HK-2 (cell line): ENCODE measurements around the gene CKM.
"Not testable (repeated sequence)": the region's sequence is repeated elsewhere in the genome, so short reads cannot be mapped to it uniquely, and the experiment has no call there.

Source experiments
- DNase-seq: peaks from one replicate; pipeline ENCODE4 v3.0.0-alpha.2; 2018; ENCODE audit not compliant: unreplicated experiment

Gene CKM

GRCh38 chr19:45291834-45292233, 30.8 kb downstream of the CKM start:
- no peak for DNase-seq

DNA sequence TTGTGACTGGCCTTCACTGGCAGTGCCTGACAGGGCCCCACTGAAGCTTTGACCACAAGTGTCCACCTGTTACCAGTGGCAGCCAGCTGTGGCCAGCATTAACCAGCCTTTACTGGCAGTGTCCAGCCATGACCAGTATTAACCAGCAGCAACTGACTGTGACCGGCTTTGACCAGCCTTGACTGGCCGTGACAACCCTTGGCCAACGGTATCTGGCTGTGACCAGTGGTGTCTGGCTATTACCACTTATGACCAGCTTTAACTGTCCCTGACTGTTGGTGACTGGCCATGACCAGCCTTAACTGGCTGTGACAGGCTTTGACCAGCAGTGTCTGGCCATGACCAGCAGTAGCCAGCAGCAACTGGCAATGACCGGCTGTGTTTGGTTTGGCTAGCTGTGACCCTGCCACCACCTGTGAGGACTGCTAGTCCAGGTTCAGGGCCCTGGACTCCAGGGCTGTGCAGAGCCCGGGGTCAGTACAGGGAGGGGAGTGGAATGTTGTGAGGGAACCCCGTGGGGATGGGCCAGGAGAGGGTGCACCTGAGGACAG, 32.2 kb downstream of the CKM start:
- DNase-seq: no peak

- no peak for DNase-seq
Measured at GRCh38 chr19:45283443-45284033, 39.1 kb downstream of the CKM start.

GRCh38 chr19:45280471-45280961, 42.2 kb downstream of the CKM start:
- no peak for DNase-seq

DNA sequence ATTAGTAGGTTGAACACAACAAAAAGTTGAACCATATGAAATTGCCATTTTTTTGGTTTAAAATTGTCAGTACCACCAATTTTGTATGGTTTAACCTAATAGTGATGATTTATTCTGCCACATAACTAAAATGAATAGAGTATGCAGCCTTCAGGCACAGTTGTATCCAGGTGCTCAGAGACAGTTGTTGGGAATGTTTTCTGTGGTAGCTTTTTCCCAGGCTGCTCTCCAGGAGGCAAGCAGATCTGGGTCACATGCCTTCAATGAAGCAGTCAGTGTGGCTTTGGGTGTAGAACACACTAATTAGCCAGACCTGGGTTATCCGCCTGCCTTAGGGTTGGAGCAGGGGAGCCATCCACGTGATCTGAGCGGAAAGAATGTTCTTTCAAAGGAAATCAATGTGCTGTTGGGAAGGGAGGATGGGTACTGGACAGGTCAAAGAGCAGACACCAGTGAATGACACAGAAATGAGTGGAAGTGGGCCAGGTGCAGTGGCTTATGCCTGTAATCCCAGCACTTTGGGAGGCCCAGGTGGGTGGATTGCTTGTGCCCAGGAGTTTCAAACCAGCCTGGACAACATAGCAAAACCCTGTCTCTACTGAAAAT, 43.0 kb downstream of the CKM start:
- no peak for DNase-seq

GRCh38 chr19:45278087-45278486, 44.6 kb downstream of the CKM start:
- no peak for DNase-seq

GRCh38 chr19:45276284-45276687, 46.4 kb downstream of the CKM start:
- DNase-seq: no peak

GRCh38 chr19:45275370-45275971, 47.2 kb downstream of the CKM start:
- no peak for DNase-seq

DNA sequence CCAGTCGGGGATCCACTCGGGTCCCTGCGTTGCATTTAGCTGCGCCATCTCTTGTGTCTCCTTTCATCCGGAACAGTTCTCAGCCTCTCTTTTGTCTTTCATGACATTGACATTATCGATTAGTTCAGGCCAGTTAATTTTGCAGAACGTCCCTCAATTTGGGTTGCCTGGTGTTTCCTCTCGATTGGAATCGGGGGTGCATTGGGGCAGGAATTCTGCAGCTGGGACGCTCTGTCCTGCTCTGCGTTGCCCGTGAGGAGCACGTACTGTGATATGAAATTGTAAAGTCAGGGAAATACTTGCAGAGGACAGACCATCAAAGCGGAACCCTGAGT, 49.2 kb downstream of the CKM start:
- no peak for DNase-seq

- DNase-seq: no peak
Measured at GRCh38 chr19:45271735-45272108, 51.0 kb downstream of the CKM start.

- no peak for DNase-seq
Measured at GRCh38 chr19:45271098-45271734, 51.5 kb downstream of the CKM start.

DNA sequence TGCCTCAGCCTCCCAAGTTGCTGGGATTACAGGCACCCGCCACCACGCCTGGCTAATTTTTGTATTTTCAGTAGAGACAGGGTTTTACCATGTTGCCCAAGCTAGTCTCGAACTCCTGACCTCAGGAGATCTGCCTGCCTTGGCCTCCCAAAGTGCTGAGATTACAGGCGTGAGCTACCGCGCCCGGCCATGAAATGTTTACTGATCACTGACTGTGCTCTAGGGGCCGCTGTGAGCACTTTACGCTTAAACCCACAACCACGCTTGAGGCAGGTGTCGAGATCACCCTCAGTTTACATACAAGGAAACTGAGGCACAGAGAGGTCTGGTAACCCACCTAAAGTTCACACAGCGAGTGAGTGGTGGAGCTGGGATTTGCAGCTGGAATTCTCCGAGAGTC, 52.7 kb downstream of the CKM start:
- DNase-seq: not testable (repeated sequence)

GRCh38 chr19:45267296-45267695, 55.4 kb downstream of the CKM start:
- no peak for DNase-seq

DNA sequence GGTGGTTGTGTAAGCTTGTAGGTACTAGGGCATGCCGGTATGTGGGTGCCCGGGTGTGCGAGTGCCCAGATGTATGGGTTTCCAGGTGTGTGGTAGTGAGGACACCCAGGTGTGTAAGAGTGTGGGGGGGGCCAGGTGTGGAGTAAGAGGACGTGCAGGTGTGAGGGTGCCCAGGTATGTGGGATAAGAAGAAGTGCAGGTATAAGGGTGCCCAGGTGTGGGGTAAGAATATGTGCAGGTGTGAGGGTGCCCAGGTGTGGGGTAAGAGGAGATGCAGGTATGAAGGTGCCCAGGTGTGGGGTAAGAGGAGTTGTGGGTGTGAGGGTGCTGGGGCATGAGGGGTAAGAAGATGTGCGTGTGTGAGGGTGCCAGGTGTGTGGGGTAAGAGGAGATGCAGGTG, 57.3 kb downstream of the CKM start:
- DNase-seq: no peak

DNA sequence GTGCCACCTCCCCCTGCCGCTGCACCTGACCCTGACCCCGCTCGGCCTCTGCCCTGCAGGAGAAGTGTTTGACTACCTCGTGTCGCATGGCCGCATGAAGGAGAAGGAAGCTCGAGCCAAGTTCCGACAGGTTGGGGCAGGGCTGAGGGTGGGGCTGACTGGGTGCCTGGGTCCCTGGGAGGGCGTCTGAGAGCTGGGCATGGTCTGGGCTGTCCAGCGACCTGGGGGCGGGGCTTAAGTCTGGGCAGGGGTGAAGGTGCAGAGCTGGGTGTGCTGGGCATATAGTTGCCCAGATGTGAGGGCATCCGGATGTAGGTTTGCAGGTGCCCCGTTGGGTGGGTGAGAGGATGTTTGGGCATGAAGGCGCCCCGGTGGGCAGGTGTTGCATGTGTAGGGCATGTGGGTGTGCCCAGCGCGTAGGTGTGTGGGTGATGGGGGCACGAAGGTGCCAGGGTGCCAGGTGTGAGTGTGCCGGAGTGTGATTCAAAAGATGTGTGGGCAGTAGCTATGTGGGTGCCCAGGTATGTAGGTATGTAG, 57.8 kb downstream of the CKM start:
- DNase-seq: no peak

DNA sequence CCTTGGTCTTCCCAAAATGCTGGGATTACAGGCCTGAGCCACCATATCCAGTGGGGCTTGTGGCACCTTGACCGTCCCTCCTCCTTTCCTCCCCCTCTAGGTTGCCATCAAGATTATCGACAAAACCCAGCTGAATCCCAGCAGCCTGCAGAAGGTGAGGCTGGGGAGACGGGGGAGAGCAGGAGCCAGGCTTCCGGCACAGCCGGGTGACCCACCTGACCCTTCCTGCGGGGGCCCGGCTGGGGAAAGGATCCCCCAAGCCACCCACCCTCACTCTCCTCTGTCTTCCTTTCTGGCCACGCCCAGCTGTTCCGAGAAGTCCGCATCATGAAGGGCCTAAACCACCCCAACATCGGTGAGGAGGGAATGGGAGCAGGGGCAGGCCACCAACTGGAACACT, 59.7 kb downstream of the CKM start:
- no peak for DNase-seq

- DNase-seq: no peak
Measured at GRCh38 chr19:45262570-45262969, 60.1 kb downstream of the CKM start.

GRCh38 chr19:45258862-45259261, 63.8 kb downstream of the CKM start:
- DNase-seq: no peak

- no peak for DNase-seq
Measured at GRCh38 chr19:45256836-45257235, 65.8 kb downstream of the CKM start.
